Stimulated activated CD8-positive, alpha-beta memory T cell treated with anti-CD3 and anti-CD28 coated beads, Interleukin-12 subunit alpha, Interleukin-12 subunit beta, amount 100 ng/mL, for 24 hours (primary cell): ENCODE results near the gene LSS.
"Not testable (repeated sequence)": the region's sequence is repeated elsewhere in the genome, so short reads cannot be mapped to it uniquely, and the experiment has no call there.

Experiments
- DNase-seq: peaks from one replicate; pipeline ENCODE4 v3.0.0-alpha.2; 2020; ENCODE audit errors: extremely low read depth

Gene LSS

DNA sequence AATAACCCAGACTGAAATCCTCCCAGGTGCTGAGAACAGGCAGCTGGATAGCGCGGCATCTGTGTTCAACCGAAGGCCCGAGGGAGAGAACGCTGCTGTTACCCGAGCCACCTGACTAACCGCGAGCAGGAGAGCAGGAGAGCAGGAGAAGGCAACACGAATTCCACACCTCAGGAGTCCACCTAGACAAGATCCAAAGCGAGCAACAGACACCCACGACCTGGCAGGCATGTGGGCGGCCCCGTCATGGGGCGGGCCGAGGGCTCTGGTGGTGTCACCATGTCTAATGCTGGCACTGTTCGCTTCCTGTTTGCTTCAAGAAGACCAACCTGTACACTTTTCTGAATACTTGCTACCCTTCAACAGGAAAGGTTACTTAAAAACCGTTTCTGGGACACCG, 23.4 kb downstream of the LSS start:
- DNase-seq, result no peak

DNA sequence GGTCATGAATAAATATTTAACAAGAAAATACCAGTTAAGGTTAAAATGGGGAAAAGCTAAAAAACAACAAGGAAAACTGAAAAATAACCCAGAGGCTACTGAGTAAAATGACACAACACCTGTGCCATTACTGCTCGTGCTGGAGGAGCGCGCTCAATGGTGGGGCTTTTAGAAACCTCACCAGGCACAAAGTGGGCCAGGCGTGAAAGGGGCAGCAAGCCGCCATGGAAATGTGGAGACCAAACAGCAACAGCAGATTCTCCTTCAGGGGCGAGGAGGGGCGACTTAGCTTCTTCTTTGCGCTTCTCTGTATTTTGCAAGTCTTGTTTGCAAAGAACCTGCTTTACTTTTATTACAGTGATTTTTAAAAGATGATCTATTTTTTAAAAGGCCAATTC, 25.4 kb downstream of the LSS start:
- DNase-seq, result no peak

DNA sequence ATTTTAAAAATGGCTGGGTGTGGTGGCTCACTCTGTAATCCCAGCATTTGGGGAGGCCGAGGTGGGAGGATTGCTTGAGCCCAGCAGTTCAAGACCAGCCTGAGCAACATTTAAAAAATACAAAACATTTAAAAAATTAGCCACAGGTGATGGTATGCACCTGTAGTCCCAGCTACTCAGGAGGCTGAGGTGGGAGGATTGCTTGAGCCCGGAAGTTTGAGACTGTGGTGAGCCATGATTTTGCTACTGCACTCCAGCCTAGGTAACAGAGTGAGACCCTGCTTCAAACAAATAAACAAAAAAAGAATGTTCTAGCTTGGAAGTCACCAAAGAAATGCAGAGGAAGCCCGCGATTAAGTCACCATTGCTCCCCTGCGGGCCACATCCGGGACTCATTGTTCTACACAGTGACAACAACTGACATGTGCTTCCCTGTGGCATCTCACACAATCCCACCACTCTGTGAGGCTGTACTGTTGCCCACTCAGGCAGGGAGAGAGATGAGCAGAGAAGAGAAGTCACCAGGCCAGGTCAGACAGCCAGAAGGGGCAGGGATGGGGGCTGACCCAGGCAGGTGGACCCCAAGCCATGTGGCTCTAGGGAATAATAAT, 25.9 kb downstream of the LSS start:
- no peak for DNase-seq

DNA sequence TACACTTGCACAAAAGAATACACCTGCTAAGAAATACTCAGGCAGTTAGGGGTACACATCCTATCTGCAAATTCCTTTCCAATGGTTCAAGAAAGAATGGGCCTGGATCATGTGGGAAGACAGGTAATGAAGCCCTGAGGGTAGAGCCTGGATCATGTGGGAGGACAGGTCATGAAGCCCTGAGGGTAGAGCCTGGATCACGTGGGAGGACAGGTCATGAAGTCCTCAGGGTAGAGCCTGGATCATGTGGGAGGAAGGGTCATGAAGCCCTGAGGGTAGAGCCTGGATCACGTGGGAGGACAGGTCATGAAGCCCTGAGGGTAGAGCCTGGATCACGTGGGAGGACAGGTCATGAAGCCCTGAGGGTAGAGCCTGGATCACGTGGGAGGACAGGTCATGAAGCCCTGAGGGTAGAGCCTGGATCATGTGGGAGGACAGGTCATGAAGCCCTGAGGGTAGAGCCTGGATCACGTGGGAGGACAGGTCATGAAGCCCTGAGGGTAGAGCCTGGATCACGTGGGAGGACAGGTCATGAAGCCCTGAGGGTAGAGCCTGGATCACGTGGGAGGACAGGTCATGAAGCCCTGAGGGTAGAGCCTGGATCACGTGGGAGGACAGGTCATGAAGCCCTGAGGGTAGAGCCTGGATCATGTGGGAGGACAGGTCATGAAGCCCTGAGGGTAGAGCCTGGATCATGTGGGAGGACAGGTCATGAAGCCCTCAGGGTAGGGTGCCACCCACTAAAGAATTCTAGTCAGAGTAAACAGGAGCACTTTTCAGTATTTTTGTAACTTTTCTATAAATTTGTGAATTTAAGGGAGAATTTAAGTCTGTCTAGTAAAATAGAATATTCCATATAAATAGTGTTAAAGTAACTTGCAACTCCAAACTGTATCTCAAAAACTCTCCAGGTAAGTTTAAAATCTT, 27.4 kb downstream of the LSS start:
- DNase-seq, result not testable (repeated sequence)

DNA sequence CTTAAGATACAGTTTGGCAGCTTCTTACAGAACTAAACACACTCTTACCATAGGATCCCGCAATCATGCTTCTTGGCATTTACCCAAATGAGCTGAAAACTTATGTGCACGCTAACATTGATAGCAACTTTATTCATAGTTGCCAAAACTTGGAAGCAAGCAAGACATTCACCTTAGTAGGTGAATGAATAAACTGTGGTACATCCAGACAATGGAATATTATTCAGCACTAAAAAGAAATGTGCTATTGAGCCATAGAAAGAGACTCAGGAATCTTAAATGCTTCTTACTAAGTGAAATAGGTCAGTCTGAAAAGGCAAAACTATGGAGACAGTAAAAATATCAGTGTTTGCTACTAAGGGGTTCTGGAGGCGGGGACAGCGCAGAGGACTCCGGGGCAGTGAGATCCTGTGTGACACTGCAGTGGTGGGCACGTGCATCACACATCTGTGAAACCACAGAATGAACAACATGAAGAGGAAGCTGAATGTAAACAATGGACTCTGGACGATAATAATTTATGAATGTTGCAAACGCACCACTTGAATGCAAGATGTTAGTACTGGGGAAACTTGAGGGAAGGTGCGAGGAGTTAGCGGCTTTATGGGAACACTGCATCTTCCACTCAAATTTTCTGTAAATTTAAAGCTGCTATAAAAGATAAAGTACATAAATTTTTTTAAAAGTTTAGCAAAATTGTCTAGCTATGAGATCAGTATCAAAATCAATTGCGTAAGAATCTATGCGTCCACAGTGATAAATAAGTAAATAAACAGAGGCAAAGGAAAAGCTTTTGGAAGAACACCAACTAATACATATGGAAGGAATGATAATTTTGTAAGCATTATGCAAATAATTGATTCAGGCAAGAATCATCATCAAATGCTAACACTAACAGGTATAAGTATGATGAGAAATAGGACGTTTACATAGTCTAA, 28.9 kb downstream of the LSS start:
- no peak for DNase-seq

DNA sequence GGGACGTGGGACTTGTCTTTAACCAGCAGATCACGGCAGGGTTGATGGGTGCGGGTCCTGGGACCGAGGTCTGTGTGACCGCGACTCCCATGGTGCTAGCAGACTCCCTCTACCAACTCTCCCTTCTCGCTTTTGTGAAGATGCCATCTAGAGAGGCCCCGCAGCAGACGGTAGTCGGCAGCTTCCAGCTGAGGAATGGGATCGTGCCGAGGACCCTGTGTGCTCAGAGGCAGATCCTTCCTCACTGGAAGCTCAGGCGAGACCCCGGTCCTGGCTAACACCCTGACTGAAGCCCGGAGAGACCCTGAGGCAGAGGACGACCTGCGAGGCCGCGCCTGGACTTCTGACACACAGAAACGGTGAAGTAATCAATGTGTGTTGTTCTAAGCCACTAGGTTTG, 31.8 kb downstream of the LSS start:
- no peak for DNase-seq

DNA sequence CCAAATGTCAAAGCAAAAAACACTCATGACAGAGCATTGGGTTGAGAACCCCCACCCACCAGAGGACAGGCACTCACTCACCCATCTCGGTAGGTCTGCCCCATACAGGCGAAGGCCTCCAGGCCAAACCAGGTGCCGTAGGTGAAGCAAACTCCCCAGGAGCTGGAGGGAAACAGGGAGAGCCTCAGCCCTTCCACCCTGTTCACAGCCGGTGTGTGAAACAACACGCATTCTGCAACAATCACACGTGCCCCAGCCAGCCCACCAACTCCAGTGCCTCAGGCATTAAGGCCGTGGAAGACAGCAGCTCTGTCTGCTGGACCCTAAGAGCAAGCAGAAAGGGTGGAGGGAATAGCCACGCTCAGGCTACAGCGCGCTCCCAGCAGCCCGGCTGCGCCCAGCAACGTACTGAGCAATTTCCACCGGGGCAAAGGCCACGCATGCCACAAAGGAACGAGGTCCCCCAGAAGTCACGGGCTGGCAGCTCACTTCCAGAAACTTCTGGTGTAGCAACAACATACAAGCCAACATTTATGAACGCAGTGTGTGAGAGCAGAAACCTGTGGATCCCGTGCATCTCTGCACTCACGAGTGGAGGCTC, 32.9 kb downstream of the LSS start:
- no peak for DNase-seq

DNA sequence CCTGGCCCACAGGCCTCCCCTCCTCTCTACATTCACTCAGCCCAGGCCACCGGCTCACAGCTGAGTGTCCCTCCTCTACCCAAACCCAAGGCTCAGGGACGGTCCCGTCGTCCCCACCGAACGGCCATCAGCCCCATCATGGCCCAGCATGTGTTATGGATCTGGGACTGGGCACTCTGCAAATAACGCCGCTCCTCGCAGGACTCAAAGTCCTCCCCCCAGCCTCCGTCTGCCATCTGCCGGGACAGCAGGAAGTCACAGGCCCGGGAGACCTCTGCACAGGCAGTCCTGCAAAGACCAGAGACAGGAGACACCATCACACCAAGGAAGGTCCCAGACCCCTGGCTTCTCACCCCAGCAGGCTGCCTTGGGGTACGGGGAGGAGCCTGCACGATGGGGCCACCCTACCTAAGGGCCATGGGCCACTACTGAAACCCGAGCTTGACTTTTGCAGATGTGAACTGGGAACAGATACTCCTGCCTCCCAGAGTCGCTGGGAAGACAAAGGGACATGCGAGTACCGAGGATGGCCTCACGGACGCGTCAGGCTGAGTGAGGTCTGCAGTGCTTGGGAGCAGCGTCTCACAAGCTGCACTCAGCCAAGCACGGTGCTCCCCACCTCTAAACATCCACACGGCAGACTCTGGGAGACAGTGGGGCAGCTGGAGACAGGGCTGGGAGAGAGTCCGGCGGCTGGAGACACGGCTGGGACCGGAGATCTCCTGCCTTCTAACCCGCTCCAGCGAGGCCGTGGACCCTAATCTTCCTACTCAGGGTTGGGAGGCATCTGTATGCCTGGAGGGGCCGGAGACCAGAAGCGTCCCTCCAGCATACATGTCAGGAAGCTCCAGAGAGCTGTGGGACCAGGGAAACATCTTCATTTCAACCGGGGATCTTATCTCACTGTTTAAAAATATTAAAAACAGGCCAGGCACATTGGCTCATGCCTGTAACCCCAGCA, 33.9 kb downstream of the LSS start:
- no peak for DNase-seq

DNA sequence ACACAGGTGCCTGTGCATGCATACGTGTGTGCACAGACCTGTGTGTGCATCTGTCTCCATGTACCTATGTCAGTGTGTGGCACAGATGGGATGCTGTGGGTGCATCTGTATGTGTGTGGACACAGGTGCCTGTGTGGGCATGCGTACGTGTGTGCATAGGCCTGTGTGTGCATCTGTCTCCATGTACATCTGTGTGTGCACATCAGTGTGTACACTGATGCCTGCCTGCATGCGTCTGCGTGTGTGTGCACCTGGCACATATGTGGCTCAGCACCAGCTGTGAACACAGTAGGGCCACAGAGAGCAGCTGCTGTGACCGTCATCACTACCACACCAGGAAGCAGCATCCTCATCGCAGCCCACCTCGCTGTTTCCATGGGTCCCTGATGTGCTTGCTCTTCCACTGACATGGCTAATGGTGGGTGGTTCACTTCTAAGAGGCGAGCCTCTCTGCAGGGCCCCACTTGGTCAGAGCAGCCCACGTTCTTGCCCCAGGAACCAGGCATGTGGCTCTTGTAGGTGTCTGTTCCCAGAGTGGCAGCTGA, 34.7 kb downstream of the LSS start:
- DNase-seq, result no peak

DNA sequence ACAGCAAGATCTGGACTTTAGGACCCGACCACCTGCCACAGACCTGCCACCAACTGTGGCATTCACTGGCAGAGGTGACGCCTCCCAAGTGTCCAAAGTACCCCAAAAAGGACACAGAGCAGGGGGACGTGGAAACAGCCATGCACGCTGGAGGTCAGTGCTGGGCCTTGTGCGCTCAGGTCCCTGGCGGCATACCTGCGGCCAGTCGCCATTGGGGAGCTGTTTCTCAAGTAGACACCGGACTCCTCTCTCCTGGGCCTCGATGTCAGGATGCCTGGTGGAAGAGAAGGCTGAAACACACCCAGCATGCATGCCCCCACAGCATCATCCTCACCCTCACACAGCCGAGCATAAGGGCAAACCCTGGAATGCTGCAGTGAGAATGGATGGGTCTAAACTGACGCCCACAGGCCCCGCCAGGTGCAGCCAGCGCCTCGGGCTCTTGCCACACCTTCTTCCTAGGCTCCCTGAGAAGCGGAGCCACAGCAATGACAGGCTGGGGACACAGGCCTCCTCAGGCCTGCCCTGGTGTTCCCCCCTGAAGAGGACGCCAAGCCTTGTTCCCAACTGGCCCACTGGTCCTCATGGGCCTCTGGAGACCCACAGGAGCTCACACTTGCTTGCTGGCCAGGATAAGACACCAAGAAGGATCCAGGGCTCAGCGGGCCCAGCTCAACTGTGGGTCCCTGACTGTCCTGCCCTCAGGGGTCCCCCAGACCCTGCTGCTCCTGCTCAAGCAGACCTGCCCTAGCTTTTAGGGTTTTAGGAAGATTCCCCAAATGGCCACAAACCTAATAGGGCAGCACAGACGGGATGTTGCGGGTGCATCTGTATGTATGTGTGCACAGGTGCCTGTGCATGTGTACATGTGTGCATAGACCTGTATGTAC, 36.6 kb downstream of the LSS start:
- DNase-seq, result no peak

DNA sequence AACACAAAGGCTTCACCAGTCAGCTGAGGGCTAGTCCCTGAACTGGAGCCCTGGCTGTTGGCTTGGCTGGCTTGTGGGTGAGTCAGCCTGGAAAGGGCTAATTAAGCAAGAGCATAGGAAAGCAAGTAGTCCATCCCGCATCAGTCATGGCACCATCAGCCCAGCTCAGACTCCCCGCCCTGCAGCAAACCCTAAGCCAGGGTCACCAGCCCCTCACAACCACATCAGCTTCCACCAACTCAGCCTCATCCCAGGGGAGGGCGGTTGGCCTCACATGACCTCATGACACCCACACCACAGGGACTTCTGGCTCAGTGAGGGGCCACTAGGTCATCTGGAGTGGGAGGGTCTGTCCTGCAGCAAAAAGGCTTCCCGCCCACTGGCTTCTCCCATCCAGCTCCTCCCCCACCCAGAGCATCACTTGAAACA, 37.3 kb downstream of the LSS start:
- no peak for DNase-seq

DNA sequence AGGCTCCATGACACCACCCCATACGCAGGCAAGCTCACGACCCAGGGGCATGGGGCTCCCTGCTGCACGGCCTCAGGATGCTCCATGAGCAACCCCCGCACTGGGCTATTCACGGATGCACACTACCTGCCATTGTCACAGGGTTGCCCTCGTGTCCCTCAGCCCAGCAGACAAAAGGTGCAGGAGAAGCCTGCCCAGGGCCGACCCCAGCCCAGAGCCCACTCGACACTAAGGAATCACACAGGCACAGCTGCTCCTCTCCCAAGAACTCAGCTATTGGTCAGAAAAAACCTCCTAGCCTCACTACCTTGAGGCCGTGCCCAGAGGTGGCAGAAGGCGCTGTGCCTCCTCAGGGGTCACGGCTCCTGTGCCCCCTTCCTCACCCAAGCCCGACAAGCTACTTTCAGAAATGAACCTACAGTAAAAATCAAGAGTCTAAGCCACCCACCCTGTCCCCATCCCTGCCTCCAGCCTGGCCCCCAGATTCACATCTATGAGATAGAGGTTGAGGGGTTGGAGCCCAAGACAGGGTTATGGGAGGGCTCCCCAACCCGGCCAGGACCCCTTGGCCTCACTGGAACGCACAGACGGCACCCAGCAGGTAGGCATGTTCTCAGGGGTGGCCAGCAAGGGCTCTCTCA, 38.0 kb downstream of the LSS start:
- no peak for DNase-seq

DNA sequence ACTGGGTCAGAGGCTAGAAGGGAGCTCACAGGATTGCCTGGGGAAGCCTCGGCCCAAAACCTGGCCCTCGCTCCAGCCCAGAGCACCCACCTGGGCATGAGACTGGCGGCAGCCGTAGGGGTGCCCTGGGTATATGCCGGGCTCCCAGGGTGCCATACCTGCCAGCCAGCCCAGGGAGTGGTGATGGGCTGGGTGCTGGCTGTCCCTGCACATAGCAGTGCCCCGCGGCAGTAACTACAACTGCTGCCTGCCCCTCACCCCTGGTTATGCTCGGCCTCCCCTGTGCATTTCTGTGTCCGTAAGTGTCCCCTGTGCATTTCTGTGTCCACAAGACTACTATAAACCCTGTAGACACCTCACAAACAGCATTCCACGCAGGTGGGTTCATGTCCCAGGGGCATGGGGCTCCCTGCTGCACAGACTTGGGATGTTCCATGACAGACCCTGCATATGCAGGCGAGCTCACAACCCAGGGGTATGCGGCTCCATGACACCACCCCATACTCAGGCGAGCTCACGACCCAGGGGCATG, 38.5 kb downstream of the LSS start:
- no peak for DNase-seq

DNA sequence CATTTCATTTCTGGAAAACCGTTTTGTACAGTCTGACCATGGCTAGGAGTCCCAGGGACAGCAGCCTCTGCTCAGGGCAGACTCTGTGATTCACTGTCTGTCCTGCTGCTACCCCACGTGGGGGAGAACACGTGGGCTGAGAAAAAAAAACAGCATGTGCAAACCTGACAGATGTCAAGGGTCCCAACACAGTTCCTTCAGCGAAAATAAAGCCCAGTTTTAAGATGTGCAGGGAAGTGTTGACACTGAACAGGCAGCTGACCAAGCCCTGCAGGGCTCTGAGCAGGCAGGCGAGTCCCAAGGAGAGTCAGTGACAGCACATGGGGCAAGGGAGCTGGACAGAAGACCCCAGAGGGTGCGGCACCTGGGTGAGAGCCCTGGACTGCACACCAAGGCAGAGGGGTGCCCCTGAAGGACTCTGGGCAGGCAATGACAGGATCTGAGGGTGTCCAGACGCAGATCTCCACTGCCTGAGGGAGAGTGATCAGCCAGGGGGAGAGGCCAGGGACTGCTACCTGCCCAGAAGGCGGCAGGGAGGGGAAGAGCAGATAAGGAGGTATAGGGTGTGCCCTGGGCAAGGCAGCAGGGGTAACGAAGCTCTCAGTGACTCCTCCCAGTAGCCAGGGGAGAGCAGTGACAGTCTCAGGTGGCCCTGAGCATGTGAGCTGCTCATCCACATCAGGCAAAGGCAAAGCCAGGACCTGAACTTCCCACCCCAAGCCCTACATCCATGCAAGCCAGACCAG, 39.2 kb downstream of the LSS start:
- DNase-seq, result no peak

DNA sequence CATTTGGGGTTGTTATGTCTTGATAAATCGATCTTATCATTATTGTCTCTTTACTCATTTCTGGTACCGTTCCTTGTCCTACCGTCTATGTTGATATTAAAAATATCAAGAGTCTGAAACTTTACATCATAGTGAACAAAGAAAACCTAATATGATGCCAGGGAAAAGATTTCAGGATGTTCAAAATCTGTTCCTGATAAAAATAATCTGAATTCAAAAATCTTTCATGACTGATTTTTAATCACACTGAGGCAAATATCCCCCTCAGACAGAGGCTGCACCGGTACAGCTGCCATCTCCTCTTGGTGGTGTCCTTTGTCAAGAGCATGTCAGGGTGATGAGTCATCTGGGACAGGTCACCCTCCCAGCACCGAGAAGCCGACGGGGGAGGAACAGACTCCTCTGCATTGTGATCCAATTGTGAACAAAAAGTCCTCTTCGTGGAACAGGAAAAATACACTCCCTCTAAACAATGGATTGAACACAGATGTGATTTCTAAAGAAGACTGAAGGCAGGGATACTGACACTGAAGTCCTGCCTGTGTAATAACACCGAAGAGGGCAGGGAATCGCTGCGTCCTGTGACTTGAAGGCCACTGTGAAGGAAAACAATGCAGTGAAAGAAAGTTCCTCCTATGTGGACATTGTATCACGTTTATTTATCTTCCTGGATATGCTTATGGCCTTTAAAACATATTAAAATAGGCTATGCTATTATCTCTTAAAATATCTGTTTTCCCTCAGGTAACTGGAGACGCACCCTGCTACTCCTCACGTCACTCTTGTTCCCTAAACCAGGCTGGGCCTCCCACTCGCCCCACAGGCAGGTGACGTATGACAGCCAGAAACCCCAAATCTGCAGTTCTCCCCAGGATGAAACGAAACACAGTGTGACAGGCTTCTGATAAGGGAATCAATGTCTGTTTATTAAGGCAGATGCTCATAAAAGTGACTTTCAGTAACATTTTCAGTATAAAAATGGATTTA, 40.1 kb downstream of the LSS start:
- DNase-seq, result no peak

DNA sequence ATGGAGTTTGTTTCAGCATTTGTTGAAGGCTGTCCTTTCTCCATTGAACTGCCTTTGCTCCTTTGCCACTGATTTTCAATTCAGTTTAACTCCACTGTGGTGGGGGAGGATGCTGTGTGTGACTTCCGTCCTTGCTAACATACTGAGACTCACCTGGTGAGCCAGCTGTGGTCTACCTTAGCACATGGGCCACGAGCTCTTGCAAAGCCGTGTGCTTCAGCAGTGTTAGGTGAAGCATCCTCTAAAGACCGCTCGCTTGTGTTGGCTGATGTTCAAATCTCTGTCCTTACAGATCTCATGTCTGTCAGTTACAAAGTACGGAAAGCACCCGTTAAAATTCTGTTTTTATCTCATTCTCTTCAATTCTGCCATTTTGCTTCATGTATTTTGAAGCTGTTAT, 40.8 kb downstream of the LSS start:
- no peak for DNase-seq

DNA sequence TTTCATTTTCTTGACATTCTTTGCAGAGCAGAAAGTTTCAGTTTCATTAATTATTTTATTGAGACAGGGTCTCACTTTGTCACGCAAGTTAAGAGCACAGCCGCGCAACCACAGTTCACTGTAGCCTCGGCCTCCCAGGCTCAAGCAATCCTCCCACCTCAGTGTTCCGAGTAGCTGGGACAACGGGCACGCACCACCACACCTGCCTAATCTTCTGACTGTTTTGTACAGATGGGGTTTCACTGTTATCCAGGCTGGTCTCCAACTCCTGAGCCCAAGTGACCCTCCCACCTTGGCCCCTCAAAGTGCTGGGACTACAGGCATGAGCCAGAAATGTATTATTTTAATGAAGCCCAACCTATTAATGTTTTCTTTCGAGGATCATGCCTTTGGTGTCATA, 41.3 kb downstream of the LSS start:
- DNase-seq, result no peak
